OCI-LY1 (cell line): Measurements from ENCODE around the gene OLA1.

ENCODE experiments used
- EZH2 ChIP-seq: fragments of 200-600 bp; sonication (generic), shearing (Covaris generic); IDR thresholded peaks from 2 replicates; pipeline ENCODE4 v1.8.0; 2017; ENCODE audit warnings: borderline replicate concordance, mixed run types, mild to moderate bottlenecking, antibody characterized with exemption, low read length, moderate library complexity, mixed read lengths
- TF ChIP-seq, protein P1 (sequence below): fragments of 200-600 bp; sonication (generic), shearing (Covaris generic); IDR thresholded peaks from 2 replicates; pipeline ENCODE4 v1.5.1; 2017; ENCODE audit warnings: mild to moderate bottlenecking, antibody characterized with exemption, low read length, moderate library complexity, mixed read lengths

DNA sequence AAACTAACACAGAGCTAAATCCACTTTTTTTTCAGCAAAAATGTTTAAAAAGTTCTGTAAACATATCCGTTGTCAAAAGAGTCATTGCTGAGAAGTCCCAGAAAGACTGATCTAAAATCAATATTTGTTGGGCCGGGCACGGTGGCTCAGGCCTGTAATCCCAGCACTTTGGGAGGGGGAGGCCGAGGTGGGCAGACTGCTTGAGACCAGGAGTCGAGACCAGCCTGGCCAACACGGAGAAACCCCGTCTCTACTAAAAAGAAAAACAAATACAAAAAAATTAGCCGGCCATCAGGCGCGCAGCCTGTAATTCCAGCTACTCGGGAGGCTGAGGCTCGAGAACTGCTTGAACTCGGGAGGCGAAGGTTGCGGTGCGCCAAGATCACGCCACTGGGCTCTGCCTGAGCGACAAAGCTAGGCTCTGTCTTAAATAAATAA lies 1.4 kb downstream of the OLA1 start:
- TF ChIP-seq, protein P1, sequence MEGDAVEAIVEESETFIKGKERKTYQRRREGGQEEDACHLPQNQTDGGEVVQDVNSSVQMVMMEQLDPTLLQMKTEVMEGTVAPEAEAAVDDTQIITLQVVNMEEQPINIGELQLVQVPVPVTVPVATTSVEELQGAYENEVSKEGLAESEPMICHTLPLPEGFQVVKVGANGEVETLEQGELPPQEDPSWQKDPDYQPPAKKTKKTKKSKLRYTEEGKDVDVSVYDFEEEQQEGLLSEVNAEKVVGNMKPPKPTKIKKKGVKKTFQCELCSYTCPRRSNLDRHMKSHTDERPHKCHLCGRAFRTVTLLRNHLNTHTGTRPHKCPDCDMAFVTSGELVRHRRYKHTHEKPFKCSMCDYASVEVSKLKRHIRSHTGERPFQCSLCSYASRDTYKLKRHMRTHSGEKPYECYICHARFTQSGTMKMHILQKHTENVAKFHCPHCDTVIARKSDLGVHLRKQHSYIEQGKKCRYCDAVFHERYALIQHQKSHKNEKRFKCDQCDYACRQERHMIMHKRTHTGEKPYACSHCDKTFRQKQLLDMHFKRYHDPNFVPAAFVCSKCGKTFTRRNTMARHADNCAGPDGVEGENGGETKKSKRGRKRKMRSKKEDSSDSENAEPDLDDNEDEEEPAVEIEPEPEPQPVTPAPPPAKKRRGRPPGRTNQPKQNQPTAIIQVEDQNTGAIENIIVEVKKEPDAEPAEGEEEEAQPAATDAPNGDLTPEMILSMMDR: no peak
- no peak for TF ChIP-seq EZH2
